Epithelial cell of proximal tubule (primary cell): ENCODE results near the gene ADTRP. TPM values are rescaled to one million over a fixed set of nuclear protein-coding genes. Genes with fewer than 3 reads are reported as not detected.

Experiments
- DNase-seq: peaks from one replicate; pipeline ENCODE4 v3.0.0-alpha.2; 2011; ENCODE audit warnings: low read depth
- H3K4me3 ChIP-seq: 2 replicates; pipeline ENCODE4 v1.5.1; 2011; ENCODE audit warnings: low read depth, mild to moderate bottlenecking, low read length
- total RNA-seq: library from RNA; depleted of rRNA; stranded (reverse); fragments of >200 nt; gene quantifications from 2 replicates; pipeline ENCODE4 v1.2.3, GENCODE V29; 2015
- TF ChIP-seq, protein P1 (sequence below): conservative IDR thresholded peaks from 2 replicates; pipeline ENCODE4 v1.5.1; 2012; ENCODE audit warnings: low read depth, mild to moderate bottlenecking, low read length

The ADTRP gene
- total RNA-seq, 1 donor from 2014 or later: 0.12 TPM

DNA sequence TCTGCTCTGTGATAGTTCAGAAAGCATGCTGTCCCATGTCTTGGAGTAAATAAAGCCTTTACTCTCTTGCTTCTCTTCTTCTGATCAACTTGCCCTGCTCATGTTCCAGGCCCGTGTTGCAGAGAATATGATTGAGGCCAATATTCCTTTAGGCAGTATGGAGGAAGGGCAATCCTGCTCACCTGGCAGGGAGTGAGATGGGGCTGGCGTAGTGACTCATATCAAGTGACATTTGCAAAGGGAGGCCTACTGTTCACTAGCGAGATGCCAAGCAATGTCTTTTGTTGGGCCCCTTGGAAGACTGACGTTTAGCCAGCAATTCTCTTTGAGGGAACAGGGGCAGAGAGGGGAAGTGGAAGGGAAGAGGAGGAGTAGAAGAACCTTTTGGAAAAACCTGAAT lies 19.7 kb downstream of the ADTRP start:
- TF ChIP-seq, protein P1, sequence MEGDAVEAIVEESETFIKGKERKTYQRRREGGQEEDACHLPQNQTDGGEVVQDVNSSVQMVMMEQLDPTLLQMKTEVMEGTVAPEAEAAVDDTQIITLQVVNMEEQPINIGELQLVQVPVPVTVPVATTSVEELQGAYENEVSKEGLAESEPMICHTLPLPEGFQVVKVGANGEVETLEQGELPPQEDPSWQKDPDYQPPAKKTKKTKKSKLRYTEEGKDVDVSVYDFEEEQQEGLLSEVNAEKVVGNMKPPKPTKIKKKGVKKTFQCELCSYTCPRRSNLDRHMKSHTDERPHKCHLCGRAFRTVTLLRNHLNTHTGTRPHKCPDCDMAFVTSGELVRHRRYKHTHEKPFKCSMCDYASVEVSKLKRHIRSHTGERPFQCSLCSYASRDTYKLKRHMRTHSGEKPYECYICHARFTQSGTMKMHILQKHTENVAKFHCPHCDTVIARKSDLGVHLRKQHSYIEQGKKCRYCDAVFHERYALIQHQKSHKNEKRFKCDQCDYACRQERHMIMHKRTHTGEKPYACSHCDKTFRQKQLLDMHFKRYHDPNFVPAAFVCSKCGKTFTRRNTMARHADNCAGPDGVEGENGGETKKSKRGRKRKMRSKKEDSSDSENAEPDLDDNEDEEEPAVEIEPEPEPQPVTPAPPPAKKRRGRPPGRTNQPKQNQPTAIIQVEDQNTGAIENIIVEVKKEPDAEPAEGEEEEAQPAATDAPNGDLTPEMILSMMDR: no peak

DNA sequence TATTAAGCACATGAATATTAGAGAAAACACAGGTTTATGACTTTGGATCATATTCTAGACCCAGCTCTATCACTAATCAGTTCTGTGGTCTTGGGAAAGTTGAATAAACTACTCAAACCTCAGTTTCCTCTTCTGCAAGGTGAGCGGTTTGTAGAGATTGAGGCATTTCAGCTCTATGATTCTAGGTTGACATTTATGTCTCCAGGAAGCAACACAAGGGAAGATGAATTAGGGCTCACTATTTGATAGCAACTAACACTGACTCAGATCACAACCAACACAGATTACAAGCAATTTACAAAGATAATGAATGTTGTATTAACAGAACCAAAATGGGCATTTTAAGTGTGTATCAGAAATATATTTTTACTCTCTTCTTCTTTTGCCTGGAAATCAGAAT lies 21.9 kb downstream of the ADTRP start:
- DNase-seq: no peak
- no peak overlapping the region for H3K4me3 ChIP-seq
- TF ChIP-seq, protein P1: no peak

More for the DNA sequence above, 19.7 kb downstream of the ADTRP start:
- H3K4me3 ChIP-seq: no peak overlapping the region
- DNase-seq: no peak

DNA sequence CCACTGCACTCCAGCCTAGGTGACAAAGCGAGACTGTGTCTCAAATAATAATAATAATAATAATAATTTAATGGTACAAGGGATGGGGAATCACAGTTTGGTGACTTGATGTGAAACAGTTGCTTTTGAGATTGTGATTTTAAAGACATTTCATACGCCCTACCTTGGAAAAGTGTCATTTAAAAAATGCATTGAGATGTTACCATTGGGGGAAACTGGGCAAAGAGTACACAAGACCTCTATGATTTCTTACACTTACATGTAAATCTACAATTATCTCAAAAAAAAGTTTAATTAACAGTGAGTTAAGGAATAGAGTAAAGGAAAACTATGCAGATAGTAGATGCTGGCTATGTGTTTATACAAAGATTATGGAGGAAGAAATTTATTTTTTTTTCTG lies 22.3 kb downstream of the ADTRP start:
- no peak for DNase-seq
- TF ChIP-seq, protein P1: no peak

DNA sequence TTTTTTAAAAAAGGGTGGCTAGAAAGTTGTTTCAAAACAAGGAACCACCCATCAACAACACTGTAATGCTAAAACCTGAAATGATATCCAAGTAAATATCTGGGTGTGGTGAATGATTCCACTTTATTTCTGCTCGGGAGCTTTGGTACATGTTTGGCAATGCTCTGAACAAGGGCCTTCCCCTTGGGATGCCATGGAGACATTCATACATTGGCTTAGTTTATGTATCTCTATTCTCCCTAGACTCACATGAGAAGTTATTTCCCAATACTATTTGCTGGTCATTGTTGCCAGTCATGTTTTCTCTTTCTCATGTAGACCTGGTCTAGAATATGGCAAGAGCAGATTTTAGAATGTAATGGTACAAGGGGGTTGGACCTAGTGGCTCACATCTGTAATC lies 22.9 kb downstream of the ADTRP start:
- TF ChIP-seq, protein P1: no peak

More for the DNA sequence above, 22.3 kb downstream of the ADTRP start:
- H3K4me3 ChIP-seq: no peak overlapping the region

DNA sequence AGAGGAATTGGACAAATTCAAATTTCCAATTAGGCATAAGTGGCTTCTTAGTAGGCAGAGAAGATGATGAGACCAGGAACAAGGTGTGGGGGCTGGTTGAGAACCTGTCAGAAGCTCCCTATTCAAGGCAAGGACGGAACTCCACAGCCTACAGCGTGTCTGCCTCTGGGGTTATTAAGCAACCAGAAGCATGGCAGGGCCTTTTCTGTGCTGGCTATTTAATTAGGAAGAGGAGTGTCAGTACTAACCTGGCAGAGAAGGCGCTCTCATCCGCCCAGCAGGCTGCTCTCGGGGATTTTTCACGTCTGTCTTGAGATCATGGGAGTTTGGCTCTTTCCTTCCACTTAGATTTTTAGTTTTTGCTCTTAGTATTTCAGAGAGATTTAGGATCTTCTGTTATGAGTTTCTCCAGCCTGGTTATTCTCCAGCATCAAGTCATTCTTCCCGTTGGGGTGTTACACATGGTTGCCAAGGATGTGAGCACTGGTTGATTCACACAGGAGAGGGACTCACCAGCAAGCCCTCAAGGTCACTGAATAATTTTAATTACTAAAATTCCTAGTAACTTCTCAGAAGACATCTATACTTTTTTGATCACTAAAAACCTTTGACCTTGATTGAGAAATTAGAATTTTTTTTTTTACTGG lies 23.9 kb downstream of the ADTRP start:
- no peak for DNase-seq
- H3K4me3 ChIP-seq: no peak overlapping the region
- TF ChIP-seq, protein P1: no peak

More for the DNA sequence above, 22.9 kb downstream of the ADTRP start:
- no peak overlapping the region for H3K4me3 ChIP-seq
- no peak for DNase-seq

DNA sequence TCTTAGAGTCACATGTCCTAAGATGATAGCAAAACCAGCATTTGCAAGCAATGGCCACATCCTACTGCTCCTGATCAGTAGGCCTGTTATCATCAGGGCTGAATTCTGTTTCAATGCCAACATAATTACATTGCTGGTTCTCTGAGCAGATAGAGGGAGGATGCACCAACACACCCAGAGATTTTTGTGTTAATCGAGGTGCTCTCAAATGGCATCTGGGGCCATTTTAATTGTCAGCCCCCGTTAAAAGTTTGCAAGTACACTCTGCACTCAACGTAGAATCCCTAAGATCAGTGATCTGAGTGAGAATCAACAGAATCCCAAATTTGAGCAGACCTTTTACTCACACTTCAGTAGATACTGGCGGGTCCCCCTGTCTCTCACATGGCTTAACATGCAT lies 24.8 kb downstream of the ADTRP start:
- no peak overlapping the region for H3K4me3 ChIP-seq
- no peak for DNase-seq
- TF ChIP-seq, protein P1: no peak

DNA sequence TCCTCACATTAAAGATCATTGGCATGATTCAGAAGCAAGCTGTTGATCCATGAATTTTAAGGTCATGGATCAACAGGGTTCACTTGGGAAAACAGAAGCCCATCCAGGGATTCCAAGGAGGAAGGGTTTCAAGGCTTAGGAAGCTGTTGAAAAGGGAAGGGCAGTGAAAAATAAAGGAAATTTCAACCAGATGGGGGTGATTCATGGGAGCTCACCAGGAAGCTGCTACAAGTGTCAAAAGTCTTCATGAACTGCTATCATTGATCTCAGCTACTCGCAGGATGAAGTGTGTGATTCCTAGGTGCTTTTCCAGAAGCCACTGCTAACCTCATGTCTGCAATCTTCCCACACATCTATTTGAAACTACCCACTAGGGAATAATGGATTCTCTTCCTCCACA lies 26.2 kb downstream of the ADTRP start:
- H3K4me3 ChIP-seq: no peak overlapping the region
- no peak for DNase-seq
- TF ChIP-seq, protein P1: no peak
